ENCODE measurements around the gene SLC22A16. TPM values are rescaled to one million over a fixed set of nuclear protein-coding genes. Genes with fewer than 3 reads are reported as not detected.

Gene SLC22A16
- total and polyA plus RNA-seq, 2 experiments from 2014 or later = not detected

- Histone ChIP-seq H3K4me1 (ENCODE audit: insufficient read depth) (no peaks in the 10 kb centered on the region), H3K27ac (no peak overlapping the region), H3K36me3 (replicated peaks; ENCODE audit: insufficient read depth, low read depth) (no peaks in the 10 kb centered on the region), H3K9me2 (replicated peaks; ENCODE audit: insufficient read depth) (no peaks in the 10 kb centered on the region), H3K4me3 (no peak overlapping the region), H3K27me3 (no peaks in the 10 kb centered on the region), H2AFZ (no peak overlapping the region), H3K79me2 (no peaks in the 10 kb centered on the region), H4K20me1 (ENCODE audit: insufficient read depth, poor library complexity, severe bottlenecking) (no peaks in the 10 kb centered on the region), H3K9me3 (ENCODE audit: low read depth) (no peaks in the 10 kb centered on the region), H3K4me2 (no peak overlapping the region)
- no peak for DNase-seq (ENCODE audit: low spot score)
- WGBS (ENCODE audit: low lambda C conversion rate, missing lambda C conversion rate) = 73% methylated on average over 3 of the region's 3 CpGs
- TF ChIP-seq EZH2 (IDR thresholded peaks at IDR 0.05; ENCODE audit: borderline replicate concordance) = no peak
- TF ChIP-seq EZH2phosphoT487 (IDR thresholded peaks at IDR 0.05; ENCODE audit: low read depth, severe bottlenecking, unreplicated experiment) = no peak
- TF ChIP-seq CTCF (IDR thresholded peaks at IDR 0.05; ENCODE audit: poor library complexity) = no peak
Observed at GRCh38 chr6:110432285-110432900, 44.0 kb downstream of the SLC22A16 start.

GRCh38 chr6:110430741-110431140 lies 45.7 kb downstream of the SLC22A16 start:
- H3K27me3 ChIP-seq = no peaks in the 10 kb centered on the region
- no peaks in the 10 kb centered on the region for H3K4me1 ChIP-seq (ENCODE audit: insufficient read depth)
- no peaks in the 10 kb centered on the region for H3K79me2 ChIP-seq
- H3K9me3 ChIP-seq (ENCODE audit: low read depth) = no peaks in the 10 kb centered on the region
- H4K20me1 ChIP-seq (ENCODE audit: insufficient read depth, poor library complexity, severe bottlenecking) = no peaks in the 10 kb centered on the region
- H3K4me3 ChIP-seq = no peak overlapping the region
- 94% methylated on average over 4 of the region's 4 CpGs for WGBS (ENCODE audit: low lambda C conversion rate, missing lambda C conversion rate)
- H3K4me2 ChIP-seq = no peak overlapping the region
- H3K27ac ChIP-seq = no peak overlapping the region
- no peak for TF ChIP-seq EZH2phosphoT487 (IDR thresholded peaks at IDR 0.05; ENCODE audit: low read depth, severe bottlenecking, unreplicated experiment)
- no peaks in the 10 kb centered on the region for H3K36me3 ChIP-seq (replicated peaks; ENCODE audit: insufficient read depth, low read depth)
- H2AFZ ChIP-seq = no peak overlapping the region
- no peaks in the 10 kb centered on the region for H3K9me2 ChIP-seq (replicated peaks; ENCODE audit: insufficient read depth)
- no peak for DNase-seq (ENCODE audit: low spot score)

GRCh38 chr6:110430236-110430635 lies 46.2 kb downstream of the SLC22A16 start:
- Histone ChIP-seq H2AFZ (no peak overlapping the region), H3K36me3 (replicated peaks; ENCODE audit: insufficient read depth, low read depth) (no peaks in the 10 kb centered on the region), H3K27me3 (no peaks in the 10 kb centered on the region), H3K79me2 (no peaks in the 10 kb centered on the region), H3K4me2 (no peak overlapping the region), H3K27ac (no peak overlapping the region), H3K4me3 (no peak overlapping the region), H3K4me1 (ENCODE audit: insufficient read depth) (no peaks in the 10 kb centered on the region), H3K9me3 (ENCODE audit: low read depth) (no peaks in the 10 kb centered on the region), H3K9me2 (replicated peaks; ENCODE audit: insufficient read depth) (no peaks in the 10 kb centered on the region), H4K20me1 (ENCODE audit: insufficient read depth, poor library complexity, severe bottlenecking) (no peaks in the 10 kb centered on the region)
- DNase-seq (ENCODE audit: low spot score) = no peak
- TF ChIP-seq CTCF (IDR thresholded peaks at IDR 0.05; ENCODE audit: poor library complexity) = no peak
- no peak for TF ChIP-seq EZH2phosphoT487 (IDR thresholded peaks at IDR 0.05; ENCODE audit: low read depth, severe bottlenecking, unreplicated experiment)
- no peak for TF ChIP-seq EZH2 (IDR thresholded peaks at IDR 0.05; ENCODE audit: borderline replicate concordance)
- WGBS (ENCODE audit: low lambda C conversion rate, missing lambda C conversion rate) = 58% methylated on average over 5 of the region's 5 CpGs

- Histone ChIP-seq H3K79me2 (no peaks in the 10 kb centered on the region), H3K9me2 (replicated peaks; ENCODE audit: insufficient read depth) (no peaks in the 10 kb centered on the region), H3K27me3 (no peaks in the 10 kb centered on the region), H3K4me3 (no peak overlapping the region), H3K36me3 (replicated peaks; ENCODE audit: insufficient read depth, low read depth) (no peaks in the 10 kb centered on the region), H4K20me1 (ENCODE audit: insufficient read depth, poor library complexity, severe bottlenecking) (no peaks in the 10 kb centered on the region), H3K9me3 (ENCODE audit: low read depth) (no peaks in the 10 kb centered on the region), H3K4me2 (no peak overlapping the region), H3K27ac (no peak overlapping the region), H3K4me1 (ENCODE audit: insufficient read depth) (no peaks in the 10 kb centered on the region), H2AFZ (no peak overlapping the region)
- no peak for TF ChIP-seq EZH2phosphoT487 (IDR thresholded peaks at IDR 0.05; ENCODE audit: low read depth, severe bottlenecking, unreplicated experiment)
- TF ChIP-seq CTCF (IDR thresholded peaks at IDR 0.05; ENCODE audit: poor library complexity) = no peak
- TF ChIP-seq EZH2 (IDR thresholded peaks at IDR 0.05; ENCODE audit: borderline replicate concordance) = no peak
- no peak for DNase-seq (ENCODE audit: low spot score)
- WGBS (ENCODE audit: low lambda C conversion rate, missing lambda C conversion rate) = 98% methylated on average over 2 of the region's 2 CpGs
Observed at GRCh38 chr6:110428153-110428552, 48.3 kb downstream of the SLC22A16 start.
